Stimulated activated CD4-positive, alpha-beta T cell treated with anti-CD3 and anti-CD28 coated beads, Interleukin-12 subunit alpha, Interleukin-12 subunit beta, amount 100 ng/mL, for 24 hours (primary cell): Measurements from ENCODE around the gene ZIC4.

ENCODE experiments used
- DNase-seq, 2 experiments: peaks; one replicate each; pipeline ENCODE4 v3.0.0-alpha.2; 2020; ENCODE audit warnings: low read depth in 2 of 2

Gene ZIC4

DNA sequence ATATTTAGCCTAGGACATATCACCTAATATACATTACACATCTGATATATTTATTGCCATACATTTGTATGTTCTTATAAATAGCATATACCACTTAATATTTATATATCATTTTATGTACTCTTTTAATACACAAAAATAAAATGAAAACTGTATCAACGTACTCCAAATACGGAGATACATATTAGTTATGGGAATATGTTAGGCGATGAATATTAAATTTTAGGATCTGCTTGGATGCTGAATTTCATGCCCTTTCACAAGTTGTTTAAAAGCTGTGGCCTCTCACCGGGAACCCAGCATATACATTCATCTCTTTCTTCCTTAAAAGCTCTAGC is 50.6 kb downstream of the ZIC4 start:
- DNase-seq, result no peak

DNA sequence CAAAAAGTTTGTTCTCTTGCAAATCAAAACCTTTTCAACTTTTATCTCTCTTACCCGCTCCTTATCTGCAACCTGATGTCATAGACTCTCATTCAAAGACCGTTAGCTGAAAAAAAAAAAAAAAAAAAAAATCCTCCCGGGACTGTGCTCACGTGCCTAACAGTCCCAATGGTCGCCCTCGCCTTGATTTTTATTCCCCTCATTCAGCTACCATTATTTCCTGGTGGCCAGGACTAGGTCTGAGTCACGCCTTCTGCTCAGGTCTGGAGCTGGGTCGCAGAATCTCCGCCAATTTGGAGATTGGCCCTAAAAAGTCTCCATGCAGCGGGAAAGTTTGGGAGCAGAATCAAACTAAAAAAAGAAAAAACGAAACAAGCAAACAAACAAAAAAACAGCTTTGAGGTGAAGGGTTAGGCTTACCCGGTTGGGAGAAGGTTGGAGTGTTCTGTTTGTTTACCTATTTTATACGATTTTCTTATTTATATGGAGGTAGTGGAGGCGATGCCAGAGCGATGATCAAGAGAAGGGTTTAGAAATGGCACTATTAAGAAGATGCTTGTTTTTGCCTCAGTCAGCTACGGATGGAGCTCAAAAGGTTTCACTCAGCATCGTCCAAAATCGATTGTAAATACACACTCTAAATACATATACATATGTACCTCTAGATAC is 51.1 kb downstream of the ZIC4 start:
- no peak for DNase-seq

DNA sequence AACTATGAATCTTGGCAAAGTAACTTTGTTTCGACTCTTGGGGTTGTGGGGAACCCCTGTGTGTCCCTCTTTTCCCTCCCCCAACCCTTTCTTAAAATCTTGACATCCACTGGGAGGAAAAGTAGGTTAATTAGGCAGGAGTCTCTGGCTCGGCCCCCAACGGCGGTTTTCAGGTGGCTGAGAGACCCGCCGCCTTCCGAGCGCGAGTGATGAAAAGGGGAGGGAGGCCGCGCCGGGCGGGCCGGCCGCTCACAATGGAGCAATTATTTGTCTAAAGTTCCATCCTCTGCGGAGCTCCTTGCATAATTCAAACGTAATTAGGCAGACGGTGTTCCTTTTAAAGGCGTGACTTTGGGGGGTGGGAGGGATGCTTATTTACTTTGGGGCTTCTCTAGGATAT is 51.7 kb downstream of the ZIC4 start:
- no peak for DNase-seq

DNA sequence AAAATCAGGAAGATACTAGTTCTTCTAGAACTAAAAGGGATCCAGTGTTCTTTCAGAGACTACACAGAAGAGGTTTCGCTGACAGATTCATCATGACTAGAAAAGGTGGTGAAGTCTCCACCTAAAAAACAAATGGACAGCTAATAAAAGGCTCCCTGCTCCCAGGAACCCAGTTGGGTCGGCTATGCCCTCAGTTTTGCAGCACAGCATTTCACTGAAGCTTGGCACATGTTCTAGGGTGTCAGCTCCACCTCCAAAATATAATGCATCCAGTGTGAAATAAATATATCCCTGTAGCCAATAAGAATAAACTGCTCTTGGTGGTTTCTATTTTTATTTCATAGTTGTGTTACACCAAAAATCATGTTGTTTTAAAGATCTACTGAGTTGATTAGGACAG is 55.0 kb downstream of the ZIC4 start:
- DNase-seq, result no peak

DNA sequence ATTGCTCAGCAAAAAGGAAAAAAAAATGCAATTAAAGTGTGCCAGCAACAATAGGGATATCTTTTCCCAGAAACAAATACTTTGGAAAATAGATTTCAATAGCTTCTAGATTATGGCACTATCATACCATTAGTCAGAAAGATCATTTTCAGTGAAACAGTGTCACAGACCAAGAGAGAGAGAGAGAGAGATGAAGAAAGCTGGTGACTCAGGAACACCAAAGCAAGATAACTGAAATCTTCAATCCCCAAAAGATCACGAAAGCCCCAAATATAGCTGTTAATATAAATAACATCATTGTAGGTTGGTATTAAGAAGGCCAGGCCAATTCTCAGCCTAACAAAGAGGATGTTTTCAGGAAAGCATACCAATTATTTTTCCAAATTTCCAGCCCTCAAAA is 57.4 kb downstream of the ZIC4 start:
- no peak for DNase-seq

DNA sequence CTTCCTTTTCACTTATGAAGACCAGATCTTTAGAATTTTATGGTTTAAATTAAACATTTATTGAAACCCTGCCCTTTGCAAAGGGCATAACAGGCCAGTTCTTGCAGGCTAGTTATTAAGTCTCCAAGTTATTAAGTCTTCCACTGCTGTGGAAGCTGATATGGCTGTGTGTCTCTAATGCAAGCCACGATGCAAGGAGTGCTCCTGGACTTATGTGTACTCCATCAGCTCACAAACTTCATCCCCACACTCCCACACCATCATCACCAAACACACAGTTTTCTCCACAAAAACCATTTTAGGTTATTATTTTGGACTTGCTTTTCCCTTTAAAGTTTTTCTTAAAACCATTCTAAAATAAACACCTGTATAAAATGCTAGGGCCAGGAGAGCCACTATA is 62.4 kb downstream of the ZIC4 start:
- DNase-seq, result no peak

DNA sequence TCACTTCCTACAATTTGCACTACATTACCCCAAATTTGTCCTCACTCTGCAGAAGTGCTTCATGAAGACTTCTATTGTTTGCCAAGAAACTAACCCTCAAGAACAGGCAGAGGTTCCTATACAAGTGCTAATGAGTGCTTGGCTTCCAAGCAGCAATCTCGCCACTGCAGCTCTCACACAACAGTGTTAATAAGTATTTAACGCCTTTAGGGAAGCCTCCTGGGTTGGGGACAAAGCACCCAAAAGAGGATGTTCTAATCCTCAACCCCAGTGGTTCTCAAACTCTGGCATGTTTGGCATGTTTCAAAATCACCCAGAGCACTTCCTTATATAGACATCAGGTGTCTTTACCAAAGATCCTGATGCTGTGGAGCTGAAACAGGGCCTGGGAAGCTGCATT is 64.6 kb downstream of the ZIC4 start:
- no peak for DNase-seq

DNA sequence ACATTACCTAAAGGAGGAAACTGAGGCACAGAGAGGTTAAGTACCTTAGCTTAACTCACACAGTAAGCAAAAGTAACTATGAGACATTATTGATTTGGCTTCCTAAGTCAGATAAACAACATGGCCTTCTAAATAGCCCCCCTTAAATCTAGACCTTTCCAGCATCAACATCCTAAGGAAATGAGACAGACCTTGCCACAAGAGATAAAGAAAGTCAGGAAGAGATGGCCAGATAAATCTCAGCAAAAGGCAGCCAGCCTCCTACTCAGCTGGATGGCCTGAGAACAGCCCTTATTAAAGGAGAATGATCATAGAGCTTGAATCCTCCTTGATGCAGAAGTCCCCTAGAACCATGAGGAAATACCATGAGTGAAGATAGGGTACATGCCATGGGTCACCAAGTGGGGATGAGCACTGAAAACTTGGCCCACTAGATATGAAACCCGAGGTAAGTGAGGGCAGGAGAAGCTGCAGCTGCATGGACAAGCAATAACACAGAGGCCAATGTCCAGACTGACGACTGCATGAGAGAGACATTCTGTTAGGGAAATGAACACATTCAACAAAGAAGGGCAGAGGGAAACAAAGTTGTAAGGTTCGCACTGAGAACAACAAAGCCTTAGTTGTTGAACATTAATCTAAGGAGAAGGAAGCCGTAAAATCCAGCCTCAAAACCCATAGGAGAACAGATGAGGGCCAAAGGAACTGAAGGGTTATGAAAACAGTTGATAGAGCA is 69.6 kb downstream of the ZIC4 start:
- DNase-seq, result no peak
